HG02938 (cell line): ENCODE data around the gene MTA3.
"Not testable (repeated sequence)": the region's sequence is repeated elsewhere in the genome, so short reads cannot be mapped to it uniquely, and the experiment has no call there.

Experiments
- ATAC-seq: cut with Tn5 transposase; IDR thresholded peaks from one replicate; pipeline ENCODE4 v1.9.1; 2021; ENCODE audit warnings: mild to moderate bottlenecking, moderate library complexity; ENCODE audit not compliant: unreplicated experiment

MTA3 gene

GRCh38 chr2:42725657-42726056 is 157.2 kb downstream of the MTA3 start:
- no peak for ATAC-seq

DNA sequence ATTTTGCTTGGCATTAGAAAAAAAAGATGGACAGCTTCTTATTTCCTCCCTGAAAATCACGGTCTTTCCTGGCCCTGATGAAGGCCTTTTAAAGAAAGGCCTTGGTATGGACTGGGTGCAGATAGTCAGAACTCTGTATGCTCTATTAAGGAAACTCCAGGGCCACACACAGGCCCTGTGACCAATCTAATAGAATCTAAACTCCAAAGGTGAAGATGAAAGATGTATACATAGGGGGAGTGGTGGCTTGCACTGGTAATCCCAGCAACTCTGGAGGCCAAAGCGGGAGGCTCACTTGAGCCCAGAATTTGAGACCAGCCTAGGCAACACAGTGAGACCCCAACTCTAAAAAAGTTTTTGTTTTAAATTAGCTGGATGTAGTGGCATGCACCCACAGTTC is 158.2 kb downstream of the MTA3 start:
- ATAC-seq, result no peak

- not testable (repeated sequence) for ATAC-seq
Observed at GRCh38 chr2:42731316-42731715, 162.9 kb downstream of the MTA3 start.

DNA sequence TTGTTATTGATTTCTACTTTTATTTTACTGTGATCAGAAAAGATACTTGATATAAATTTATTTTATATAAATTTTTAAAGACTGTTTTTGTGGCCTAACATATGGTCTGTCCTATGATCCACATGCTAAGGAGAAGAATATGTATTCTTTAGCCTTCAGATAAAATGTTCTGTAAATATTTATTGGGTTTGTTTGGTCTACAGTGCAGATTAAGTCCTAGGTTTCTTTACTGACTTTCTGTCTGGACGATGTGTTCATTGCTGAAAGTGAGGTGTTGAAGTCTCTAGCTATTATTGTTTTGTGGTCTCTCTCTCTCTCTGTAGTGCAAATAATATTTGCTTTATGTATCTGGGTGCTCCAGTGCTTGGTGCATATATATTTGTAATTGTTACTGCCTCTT is 165.4 kb downstream of the MTA3 start:
- ATAC-seq, result no peak

GRCh38 chr2:42736598-42737322 is 168.3 kb downstream of the MTA3 start:
- no peak for ATAC-seq

DNA sequence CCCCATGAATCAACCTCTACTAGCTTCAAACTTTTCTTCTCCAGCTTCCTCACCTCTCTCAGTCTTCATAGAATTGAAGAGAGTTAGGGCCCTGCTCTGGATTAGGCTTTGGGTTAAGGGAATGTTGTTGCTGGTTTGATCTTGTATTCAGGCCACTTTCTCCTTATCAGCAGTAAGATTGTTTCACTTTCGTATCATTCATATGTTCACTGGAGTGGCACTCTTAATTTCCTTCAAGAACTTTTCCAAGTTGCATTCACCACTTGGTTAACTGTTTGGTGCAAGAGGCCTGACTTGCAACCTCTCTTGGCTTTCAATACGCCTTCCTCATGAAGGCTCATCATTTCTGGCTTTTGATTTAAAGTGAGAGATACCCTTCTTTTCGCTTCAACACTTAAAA is 172.7 kb downstream of the MTA3 start:
- ATAC-seq, result no peak

DNA sequence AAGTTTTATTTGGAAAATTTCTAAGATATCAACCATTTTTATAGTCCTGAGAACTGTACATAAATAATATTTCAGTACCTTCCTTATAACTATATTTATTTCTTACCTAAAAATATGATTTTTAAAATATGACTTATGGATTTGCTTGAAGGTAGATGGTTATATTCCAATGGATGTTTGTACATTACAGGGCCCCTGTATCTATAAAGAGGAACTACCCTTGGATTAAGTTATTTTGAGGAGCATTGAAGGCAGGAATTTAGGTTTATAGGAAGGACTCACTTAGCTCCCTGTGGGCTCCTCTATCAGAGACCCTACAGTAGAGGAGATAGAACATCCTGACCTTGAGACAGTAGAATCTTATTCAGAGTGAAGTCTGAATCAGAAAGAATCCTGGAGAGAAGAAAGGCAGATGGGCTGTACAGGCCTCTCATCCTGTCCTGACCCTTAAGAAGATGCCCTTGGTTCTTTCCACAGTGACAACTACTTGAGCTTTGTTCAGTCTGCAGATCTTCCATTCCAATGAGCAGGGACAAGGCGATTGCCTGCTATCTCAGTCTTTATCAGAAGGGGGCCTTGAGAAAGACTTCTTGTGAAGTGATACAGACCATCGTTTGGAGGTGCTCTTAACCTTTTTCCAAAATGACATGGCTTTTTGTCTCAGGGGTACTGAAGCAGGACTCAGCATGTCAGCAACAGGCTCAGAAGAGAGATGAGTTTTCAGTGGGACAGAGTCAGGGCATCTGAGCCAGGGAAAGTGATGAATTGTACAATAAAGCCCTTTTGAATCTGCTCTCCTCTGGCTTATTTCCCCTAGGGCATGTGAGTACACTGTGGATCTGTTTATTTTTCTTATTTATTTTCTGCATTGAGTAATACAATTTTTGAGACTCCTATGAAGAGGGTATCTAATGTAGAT is 174.6 kb downstream of the MTA3 start:
- ATAC-seq, result no peak

DNA sequence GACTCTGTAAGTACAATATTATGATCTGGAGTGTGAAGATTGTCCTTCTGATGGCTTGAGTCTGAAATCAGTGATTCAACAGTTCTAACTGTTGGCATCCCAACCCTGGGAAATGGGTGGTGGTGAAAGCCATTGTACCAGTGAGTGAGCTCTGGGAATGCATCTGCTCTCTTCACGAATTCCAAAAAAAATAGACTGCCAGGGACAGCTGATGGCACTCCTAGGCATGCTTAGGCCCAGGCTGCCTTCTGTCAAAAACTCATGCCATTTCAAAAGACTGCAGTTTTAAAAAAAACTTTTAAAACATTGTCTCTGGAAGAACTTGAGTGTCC is 175.2 kb downstream of the MTA3 start:
- no peak for ATAC-seq

DNA sequence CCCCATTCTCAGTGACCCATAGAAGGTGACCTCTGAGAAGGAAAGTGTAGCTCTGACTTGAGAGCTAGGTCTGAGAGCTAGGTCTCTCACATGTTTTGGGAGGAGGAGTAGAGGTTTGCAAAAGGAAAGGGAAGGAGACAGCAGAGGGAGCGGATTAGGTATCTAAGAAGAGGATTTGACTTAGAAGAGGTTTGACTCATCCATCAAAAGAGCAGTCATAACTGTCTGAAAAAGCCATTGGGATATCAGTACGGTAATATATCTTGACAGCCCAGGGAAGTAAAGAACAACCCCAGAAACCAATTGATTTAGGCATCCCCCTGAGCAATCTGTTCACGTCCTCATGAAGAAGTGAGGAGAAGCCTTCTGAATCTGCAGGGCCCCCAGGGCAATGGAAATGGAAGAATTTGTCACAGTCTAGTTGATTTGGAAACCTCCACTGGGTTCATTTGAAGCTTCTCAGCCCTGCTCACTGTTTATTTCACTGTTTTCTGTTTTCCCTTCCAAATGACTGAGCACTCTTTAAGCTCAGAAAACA is 176.2 kb downstream of the MTA3 start:
- ATAC-seq, result no peak

DNA sequence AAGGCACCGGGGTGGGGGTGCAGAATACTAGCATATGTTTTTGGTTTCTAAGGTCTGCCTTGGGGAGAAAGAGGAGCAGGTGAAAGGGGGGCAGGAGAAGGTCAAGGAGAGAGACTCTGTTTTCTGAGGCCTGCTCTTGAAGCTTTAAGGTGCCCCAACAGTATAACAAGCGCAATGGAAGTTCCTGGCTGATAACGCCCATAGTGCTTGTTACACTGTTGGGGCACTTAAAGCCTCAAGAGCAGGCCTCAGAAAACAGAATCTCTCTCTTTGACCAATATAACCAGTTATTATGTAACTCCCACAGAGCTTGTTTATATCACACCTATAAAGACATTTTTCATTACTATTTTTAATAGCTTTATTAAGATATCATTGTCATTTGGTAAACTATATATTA is 179.0 kb downstream of the MTA3 start:
- no peak for ATAC-seq

- no peak for ATAC-seq
Observed at GRCh38 chr2:42748840-42749239, 180.4 kb downstream of the MTA3 start.

- peak; percentile 69 for ATAC-seq
Observed at GRCh38 chr2:42752314-42752713, 183.9 kb downstream of the MTA3 start.

GRCh38 chr2:42752816-42753813 is 184.7 kb downstream of the MTA3 start:
- ATAC-seq, result no peak

DNA sequence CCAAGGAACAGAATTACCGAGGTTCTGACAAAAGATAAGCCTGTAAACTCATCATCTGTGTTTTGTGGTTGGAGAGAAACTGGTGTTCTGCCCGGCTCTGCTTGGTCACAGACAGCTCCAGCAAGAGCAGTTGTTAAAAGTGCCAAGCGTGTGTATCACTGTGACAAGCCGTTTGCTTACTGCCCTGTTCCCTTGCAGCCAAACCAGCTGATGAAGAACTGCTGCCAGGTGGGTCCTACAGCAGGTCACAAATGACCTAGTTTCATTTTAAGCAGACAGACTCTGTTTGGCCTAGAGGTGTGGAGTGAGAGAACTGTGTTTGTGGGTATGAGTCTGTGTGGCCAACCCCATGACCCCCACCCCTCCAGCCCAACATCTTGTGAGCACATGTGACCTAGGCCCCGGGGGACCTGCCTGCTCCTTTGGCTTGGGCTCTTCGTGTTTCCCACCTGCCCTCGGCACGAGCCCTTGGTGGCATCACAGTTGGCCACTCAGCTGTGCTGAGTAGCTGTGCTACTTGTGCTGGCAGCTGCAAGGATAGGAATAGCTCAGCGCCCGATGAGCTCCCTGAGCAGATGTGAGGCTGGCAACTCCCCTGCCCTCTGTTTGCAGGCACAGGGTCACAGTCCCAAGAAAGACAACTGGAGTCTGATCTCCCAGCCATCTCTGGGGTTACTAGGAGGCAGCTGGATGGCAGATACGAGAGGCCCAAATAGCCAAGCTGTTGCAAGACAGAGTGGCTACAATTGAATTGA is 185.8 kb downstream of the MTA3 start:
- ATAC-seq, result peak; percentile 60

DNA sequence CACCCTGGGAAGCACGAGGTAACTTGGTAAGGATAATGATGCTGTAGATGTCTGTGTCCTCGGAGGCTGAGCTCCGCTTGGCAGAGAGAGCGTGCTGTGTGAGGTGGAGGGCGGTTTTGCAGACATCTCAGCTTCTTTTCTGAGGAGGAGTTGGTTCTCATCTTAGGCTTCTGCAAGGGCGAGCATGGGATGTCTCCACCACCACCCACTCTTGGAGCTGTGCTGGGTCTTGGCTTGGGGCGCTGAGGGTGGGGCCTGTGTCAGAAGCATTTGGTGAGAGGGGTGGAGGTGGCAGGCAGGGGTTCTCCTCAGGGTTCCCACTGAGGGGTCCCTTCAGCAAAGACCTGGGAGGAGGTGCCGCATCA is 186.3 kb downstream of the MTA3 start:
- no peak for ATAC-seq

GRCh38 chr2:42755191-42755880 is 186.9 kb downstream of the MTA3 start:
- ATAC-seq, result no peak

GRCh38 chr2:42756150-42756775 is 187.8 kb downstream of the MTA3 start:
- no peak for ATAC-seq

- no peak for ATAC-seq
Observed at GRCh38 chr2:42756966-42757513, 188.6 kb downstream of the MTA3 start.
